CD4-positive, alpha-beta T cell treated with Interleukin-17A for 1 hour (primary cell): ENCODE results near the gene HDAC7.
"Not testable (repeated sequence)": the region's sequence is repeated elsewhere in the genome, so short reads cannot be mapped to it uniquely, and the experiment has no call there.

Experiments
- DNase-seq: peaks from one replicate; pipeline ENCODE4 v3.0.0-alpha.2; 2020

Gene HDAC7

GRCh38 chr12:47811581-47812484 lies 7.9 kb downstream of the HDAC7 start:
- no peak for DNase-seq

GRCh38 chr12:47811072-47811396 lies 8.7 kb downstream of the HDAC7 start:
- no peak for DNase-seq

- not testable (repeated sequence) for DNase-seq
These were observed 10.2 kb downstream of the HDAC7 start for GRCh38 chr12:47809518-47809917.

- peak; percentile 68 for DNase-seq
These were observed 10.9 kb downstream of the HDAC7 start for GRCh38 chr12:47808574-47809365.

GRCh38 chr12:47808050-47808449 lies 11.7 kb downstream of the HDAC7 start:
- peak; percentile 93 for DNase-seq

- DNase-seq = no peak
These were observed 12.4 kb downstream of the HDAC7 start for GRCh38 chr12:47807338-47807737.

GRCh38 chr12:47805417-47805816 lies 14.3 kb downstream of the HDAC7 start:
- DNase-seq = no peak

GRCh38 chr12:47804171-47804570 lies 15.5 kb downstream of the HDAC7 start:
- no peak for DNase-seq

GRCh38 chr12:47803191-47803875 lies 16.4 kb downstream of the HDAC7 start:
- DNase-seq = no peak

- DNase-seq = no peak
These were observed 17.4 kb downstream of the HDAC7 start for GRCh38 chr12:47802312-47802711.

GRCh38 chr12:47801904-47802246 lies 17.8 kb downstream of the HDAC7 start:
- DNase-seq = no peak

GRCh38 chr12:47801170-47801903 lies 18.4 kb downstream of the HDAC7 start:
- no peak for DNase-seq

GRCh38 chr12:47800582-47800981 lies 19.1 kb downstream of the HDAC7 start:
- no peak for DNase-seq

- no peak for DNase-seq
These were observed 20.2 kb downstream of the HDAC7 start for GRCh38 chr12:47799357-47799955.

GRCh38 chr12:47798382-47798948 lies 21.2 kb downstream of the HDAC7 start:
- no peak for DNase-seq

GRCh38 chr12:47797441-47797840 lies 22.3 kb downstream of the HDAC7 start:
- peak; percentile 51 for DNase-seq

- DNase-seq = no peak
These were observed 23.8 kb downstream of the HDAC7 start for GRCh38 chr12:47795814-47796411.

- no peak for DNase-seq
These were observed 24.4 kb downstream of the HDAC7 start for GRCh38 chr12:47795121-47795813.

GRCh38 chr12:47794679-47795078 lies 25.0 kb downstream of the HDAC7 start:
- no peak for DNase-seq

- DNase-seq = no peak
These were observed 26.6 kb downstream of the HDAC7 start for GRCh38 chr12:47793015-47793681.
